ENCODE results near the gene DDAH1.

DDAH1 gene

DNA sequence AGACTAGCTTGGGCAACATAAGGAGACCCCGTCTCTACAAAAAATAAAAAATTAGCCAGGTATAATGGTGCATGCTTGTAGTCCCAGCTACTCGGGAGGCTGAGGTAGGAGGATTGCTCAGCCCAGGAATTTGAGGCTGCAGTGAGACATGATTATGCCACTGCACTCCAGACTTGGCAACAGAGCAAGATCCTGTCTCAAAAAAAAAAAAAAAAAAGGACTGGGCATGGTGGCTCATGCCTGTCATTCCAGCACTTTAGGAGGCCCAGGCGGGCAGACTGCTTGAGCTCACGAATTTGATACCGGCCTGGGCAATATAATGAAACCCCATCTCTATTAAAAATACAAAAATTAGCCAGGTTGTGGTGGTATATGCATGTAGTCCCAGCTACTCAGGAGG is 141.2 kb downstream of the DDAH1 start:
- no peak for DNase-seq

DNA sequence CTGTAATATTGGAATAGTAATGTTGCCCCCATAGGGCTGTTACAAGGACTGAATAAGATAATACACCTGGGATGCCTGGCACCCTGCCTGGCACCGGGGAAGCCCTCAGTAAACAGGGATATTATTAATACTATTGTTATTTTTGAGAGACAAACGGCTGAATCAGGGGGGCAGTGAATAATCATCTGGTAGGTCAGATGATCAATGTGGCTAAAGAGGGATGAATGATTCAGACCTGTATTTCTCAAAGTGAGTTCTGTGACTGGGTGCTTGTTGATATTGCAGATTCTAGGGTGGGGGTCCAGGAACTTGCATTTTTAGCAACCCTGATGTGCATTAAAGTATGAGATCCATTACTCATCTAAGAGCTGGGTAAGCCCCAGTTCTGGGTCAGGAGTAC is 142.3 kb downstream of the DDAH1 start:
- no peak for DNase-seq

GRCh38 chr1:85321237-85321964 is 143.6 kb downstream of the DDAH1 start:
- peak; percentile 86 for DNase-seq

DNA sequence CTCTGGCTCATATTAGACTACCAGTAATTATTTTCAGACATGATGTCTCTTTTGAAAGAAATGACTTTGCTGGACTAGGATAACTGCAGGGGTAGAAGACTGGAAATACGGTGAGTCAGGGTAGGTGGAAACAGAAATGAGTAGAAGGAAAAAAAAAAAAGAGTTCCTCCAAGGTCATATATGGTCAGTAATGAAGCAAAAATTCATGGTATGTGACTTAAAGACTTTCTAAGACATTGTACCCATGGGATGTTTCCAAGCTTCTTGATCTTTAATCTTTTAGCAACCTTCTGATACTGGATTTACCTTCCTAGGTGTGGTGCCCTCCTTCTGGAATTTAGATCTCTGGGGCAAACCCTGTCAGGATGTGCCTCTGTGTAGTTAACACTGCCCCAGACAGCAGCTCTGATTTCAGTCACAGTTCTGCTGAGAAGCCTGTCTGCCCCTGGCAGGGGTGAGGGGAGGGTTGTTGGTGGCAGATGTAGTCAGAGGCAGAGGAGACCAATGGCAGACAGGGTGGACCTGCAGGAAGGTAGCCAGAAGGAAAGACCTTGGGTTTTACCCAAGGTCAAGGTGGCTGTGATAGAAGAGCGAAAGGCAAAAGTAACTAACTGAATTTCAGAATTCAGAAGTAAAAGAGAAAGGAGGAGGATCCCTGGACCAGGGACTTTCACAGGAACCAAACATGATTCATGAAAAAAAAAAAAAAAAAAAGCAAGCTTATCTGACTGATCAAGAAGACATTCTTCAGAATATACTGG is 144.4 kb downstream of the DDAH1 start:
- DNase-seq = no peak

- no peak for DNase-seq
Measured at GRCh38 chr1:85319931-85320330, 145.0 kb downstream of the DDAH1 start.

DNA sequence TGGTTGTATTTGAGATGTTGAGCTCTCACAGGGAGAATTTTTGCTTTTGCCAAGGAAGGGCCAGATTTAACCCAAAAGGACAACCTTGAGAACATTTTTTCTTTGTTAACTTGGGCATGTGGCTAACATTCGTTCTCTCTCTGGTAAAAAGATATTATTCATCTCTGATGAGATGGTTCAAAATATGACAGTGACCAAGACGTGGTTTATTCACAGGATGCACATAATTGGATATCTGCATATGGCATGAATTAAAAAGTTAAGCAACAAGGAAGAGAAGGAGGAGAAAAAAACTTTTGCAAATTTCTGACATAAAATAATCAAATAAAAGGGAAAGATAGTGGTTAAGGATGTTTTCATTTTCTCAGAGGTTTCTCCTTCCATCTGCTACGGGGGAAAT is 145.5 kb downstream of the DDAH1 start:
- no peak for DNase-seq

DNA sequence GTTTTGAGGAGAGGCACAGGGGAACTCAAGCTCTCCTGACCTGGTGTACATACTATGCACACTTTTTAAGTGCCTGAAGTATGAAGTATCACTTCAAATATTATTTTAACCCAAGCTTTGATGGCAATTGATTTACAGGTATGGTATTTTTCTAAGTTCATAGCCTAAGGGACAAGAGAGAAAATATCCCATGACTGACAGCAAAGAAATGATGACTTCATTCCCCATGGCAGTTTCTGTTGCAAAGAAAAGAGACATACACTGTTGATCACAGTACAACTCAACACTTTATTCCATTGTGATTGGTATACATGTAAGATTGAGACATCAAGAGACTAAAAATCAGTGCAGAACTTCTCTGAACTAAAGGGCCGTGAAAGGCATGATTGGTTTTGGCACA is 146.7 kb downstream of the DDAH1 start:
- no peak for DNase-seq

DNA sequence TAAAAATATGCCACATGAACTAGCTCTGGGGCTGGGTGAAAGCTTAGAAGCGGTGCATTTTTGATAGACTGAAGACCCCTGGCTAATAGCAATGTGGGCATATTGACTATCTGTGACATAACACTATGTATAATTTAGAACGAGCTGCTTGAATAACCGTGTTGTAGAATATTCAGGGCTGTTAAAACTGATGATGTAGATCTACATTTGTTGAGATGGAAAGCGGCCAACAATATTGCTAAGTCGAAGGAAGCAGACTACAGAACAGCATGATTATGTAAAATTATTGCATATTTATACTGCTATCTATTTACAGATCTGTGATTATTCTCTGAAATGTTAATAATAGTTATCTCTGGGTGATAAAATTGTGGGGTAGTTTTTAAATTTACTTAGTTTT is 147.4 kb downstream of the DDAH1 start:
- DNase-seq = no peak

GRCh38 chr1:85316321-85316720 is 148.6 kb downstream of the DDAH1 start:
- DNase-seq = no peak

DNA sequence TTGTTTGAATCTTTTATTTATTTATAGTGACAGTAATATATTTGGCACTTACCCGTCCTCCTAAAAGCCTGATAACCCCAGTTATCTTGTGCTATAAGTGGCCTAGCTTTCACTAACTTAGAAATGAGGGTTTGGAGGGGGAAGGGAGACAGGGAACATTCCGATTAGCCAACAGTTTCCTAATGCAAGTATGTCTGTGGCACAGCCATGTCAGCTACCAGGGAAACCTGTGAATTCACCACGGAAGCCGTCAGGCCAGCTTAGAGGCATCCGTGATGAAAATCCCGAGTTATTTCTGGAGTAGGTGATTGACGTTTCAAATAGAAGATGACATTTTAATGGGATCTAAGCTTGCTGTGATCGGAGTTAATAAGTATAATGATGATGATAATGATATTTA is 149.2 kb downstream of the DDAH1 start:
- DNase-seq = no peak

DNA sequence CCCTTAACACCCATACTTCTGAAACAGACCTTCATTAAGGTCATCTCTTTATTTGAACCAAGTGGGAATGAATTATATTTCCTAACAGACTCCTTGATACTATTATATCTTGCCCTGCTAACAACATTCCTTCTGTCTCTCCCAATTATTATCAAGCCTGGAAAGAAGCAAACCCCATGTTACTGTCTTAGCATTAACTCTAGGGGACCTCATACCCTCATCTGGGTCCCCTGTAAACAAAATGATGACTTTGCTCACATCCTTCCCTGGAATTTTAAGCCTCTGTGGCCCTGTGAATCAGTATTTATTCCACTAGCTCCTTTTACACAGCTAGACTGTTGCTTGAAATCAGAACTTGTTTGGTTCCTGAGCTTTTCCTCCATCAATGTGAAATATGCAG is 150.2 kb downstream of the DDAH1 start:
- DNase-seq = no peak

- DNase-seq = no peak
Measured at GRCh38 chr1:85313888-85314696, 150.9 kb downstream of the DDAH1 start.

- DNase-seq = no peak
Measured at GRCh38 chr1:85311818-85312217, 153.1 kb downstream of the DDAH1 start.

DNA sequence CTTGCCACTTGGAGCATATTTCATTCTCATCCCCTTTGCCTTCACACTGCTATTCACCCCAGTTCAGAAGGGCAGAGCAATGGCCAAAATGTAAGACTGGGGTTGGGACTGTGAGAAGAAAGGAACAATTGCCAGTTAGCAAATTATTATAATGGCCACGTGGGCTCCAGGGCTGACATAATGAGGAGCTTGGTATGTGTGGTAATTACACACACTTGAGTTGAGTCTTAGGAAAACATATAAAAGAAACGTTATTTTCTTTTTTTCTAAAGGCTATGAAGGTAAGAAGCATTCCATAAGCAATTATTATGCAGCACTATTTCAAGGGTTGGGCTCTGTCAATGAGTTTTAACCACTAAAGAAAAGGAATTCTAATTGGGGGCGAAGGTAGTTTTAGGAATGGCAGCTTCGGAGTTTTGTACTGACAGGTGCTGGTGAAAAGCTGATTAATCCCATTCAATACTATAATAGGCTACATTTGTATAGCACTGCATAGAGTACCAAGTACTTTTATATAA is 156.1 kb downstream of the DDAH1 start:
- no peak for DNase-seq

- peak; percentile 50 for DNase-seq
Measured at GRCh38 chr1:85307987-85308832, 156.7 kb downstream of the DDAH1 start.

DNA sequence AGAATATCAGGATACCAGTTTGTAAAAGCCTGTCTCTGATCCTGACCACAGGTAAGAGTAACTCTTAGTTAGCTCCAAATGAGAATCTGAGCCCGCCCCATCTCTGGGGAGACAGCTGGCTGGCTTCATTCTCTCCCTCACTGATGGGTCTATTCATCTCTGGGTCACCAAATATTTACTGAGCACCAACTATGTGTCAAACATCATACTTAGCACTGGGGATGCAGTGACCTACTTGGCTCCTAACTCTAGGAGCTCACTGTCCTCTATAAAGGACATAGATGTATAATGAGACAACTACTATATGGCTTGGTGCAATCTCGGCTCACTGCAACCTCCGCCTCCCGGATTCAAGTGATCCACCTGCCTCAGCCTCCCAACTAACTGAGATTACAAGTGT is 158.7 kb downstream of the DDAH1 start:
- DNase-seq = no peak

- peak; percentile 59 for DNase-seq
Measured at GRCh38 chr1:85303440-85304162, 161.4 kb downstream of the DDAH1 start.

DNA sequence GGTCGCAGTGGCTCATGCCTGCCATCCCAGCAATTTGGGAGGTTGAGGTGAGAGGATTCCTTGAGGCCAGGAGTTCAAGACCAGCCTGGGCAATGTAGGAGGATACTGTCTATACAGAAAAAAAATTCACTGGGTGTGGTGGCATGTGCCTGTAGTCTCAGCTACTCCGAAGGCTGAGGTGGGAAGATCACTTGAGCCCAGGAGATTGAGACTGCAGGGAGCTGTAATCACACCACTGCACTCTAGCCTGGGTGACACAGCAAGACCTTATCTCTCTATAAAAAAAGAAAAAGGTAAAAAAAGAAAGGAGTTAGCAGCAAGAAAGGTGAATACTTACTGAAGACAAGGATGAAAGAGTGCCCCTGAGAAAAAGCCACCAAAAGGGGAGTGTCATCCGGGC is 164.8 kb downstream of the DDAH1 start:
- no peak for DNase-seq

DNA sequence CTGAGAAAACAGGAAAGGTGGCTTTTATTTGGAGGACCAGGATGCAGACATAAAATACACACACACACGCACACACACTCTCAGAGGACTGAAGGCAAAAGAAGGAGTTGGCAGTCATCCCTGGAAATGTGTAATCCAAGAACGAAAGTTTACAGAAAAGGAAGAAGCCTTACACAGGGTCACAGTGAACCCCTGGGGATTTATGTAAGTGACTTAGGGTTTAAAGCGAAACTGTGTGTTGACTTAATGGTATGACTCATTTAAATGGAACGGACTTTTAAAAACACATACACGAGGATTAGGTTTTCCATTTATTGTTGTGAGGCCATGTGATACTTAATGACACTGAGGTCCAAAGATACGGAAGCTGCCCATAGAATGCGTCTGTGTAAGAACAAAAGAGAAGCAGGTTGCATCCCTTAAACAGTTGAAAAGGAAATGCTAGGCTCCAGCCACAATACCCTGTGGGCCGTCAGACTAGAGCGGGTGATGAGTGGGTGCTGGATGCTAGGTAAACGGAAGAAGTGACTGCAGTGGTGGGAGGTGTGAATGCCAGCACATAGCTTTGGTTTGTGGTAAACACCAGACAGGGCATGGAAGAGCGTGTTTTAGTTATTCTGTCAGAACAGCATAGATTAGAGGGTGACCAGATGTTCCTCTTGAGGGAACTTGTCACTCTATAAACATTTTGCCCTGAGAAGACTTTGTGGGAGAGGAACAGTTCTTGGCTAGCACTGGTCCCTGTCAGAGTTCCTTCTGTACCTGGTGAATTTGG is 166.9 kb downstream of the DDAH1 start:
- DNase-seq = peak; percentile 97

GRCh38 chr1:85297538-85297854 is 167.5 kb downstream of the DDAH1 start:
- DNase-seq = no peak

DNA sequence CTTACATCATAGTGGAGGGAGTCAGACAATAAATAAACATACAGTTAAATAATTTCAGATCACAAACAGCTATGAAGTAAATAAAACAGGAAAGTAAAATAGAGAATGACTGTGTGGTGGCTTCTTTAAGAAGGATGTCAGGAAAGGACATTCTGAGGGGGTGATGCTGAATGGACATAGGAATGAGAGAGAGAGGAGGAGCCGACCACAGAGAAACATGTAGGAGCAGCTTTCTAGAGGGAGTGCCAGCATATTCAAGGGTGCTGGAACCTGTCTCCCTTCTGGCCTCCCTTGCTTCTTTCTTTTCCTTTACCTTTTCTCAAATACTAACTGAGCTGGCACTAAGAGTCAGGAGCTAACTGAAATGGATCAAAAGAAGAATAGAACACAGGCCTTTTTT is 168.0 kb downstream of the DDAH1 start:
- no peak for DNase-seq

Data from MV-4-11 (cell line).